Activated effector memory CD4-positive, alpha-beta T cell treated with Interleukin-2 at 50 U/mL for 16 hours (primary cell): ENCODE results near the gene PDLIM5.

ENCODE experiments used
- DNase-seq: peaks from one replicate; pipeline ENCODE4 v3.0.0-alpha.2; 2020

The PDLIM5 gene

GRCh38 chr4:94665500-94666404 lies 214.0 kb downstream of the PDLIM5 start:
- DNase-seq = no peak

DNA sequence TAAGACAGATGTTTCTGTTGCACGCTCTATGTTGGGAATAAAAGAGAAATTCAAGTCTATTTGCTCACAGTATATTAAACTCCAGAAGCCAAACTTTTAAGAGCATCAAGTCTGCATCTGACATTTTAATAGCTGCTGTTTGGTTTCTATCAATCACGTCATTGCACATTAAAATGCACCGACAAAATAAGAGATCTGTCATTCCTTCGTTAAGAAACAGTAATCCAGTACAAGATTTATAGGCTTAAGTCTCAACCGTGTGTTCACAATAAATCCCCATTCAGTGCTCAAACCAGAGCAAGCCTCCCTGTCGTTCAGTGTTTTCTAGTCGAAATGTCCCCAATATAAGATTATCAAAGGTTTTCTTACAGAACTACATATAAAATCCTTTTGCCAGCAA lies 217.0 kb downstream of the PDLIM5 start:
- DNase-seq = no peak

GRCh38 chr4:94669672-94670664 lies 218.2 kb downstream of the PDLIM5 start:
- no peak for DNase-seq

GRCh38 chr4:94671113-94671512 lies 219.4 kb downstream of the PDLIM5 start:
- no peak for DNase-seq

- no peak for DNase-seq
These were observed 222.2 kb downstream of the PDLIM5 start for GRCh38 chr4:94673961-94674360.

- DNase-seq = no peak
These were observed 225.2 kb downstream of the PDLIM5 start for GRCh38 chr4:94676970-94677369.

- DNase-seq = no peak
These were observed 227.2 kb downstream of the PDLIM5 start for GRCh38 chr4:94678896-94679295.

GRCh38 chr4:94680176-94680862 lies 228.6 kb downstream of the PDLIM5 start:
- DNase-seq = no peak

DNA sequence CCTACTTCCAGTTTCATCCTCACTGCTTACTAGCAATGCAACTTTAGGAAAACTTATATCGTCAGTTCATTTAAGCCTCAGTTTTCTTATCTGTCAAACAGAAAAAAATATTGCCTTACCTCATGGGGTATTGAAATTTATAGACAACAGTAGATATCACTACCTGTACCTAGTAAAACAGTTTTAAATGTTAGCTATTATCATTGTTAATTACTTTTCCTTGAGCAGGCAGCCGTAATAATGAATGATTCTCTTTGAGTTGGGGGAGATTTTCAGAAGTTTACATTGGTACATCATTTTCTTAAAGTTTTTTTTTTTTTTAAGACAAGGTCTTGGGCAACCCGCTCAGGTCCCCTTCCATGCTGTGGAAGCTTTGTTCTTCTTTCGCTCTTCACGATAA lies 234.3 kb downstream of the PDLIM5 start:
- DNase-seq = no peak

- no peak for DNase-seq
These were observed 237.6 kb downstream of the PDLIM5 start for GRCh38 chr4:94689155-94689860.

DNA sequence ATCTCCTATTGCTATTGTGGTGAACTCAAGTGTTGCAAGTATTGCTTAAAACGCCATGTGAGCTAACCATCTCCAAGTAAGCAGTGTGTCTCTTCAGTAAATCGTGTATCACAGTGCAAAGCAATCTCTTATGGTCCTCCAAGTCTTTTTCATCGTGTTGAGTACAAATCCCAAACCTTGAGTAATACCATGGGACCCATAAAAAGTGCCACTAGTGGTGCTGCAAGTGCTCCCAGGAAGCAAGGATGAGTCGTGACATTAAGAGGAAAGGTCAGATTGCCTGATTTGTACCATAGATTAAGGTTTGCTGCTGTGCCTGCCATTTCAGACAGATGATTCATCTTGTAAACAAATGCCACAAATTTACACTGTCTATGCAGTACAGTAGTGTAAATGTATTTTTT lies 239.1 kb downstream of the PDLIM5 start:
- DNase-seq = no peak

DNA sequence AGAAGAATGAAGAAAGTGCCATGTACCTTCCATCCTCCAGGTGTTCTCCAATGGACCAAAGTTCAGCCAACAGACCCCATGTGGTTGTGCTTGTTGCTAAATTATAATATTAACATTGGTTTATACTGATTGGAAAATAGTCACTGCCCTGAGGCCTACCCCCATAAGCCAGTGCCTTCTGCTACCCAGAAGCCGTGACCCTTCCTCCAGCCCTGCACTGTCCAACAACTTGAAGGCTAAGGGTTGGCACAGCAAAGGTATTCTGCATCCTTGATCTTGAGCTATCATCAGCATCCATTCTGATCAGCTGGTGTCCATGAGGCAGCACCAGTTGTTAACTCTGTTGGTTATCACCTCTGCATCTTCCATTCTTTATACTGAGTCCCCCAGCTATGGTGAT lies 239.8 kb downstream of the PDLIM5 start:
- no peak for DNase-seq

DNA sequence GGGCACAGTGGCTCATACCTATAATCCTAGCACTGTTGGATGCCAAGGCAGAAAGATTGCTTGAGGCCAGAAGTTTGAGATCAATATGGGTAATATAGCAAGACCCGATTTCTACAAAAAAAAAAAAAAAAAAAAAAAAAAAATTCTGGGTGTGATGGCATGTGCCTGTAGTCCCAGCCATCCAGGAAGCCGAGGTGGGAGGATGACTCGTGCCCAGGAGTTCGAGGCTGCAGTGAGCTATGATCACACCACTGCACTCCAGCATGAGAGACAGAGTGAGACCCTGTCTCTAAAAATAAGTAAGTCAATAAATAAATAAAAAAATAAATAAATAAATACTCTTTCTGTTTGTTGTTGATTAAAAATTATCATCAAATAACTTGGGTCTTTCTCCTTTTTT lies 243.6 kb downstream of the PDLIM5 start:
- no peak for DNase-seq

- no peak for DNase-seq
These were observed 246.4 kb downstream of the PDLIM5 start for GRCh38 chr4:94698187-94698586.

GRCh38 chr4:94700298-94700697 lies 248.6 kb downstream of the PDLIM5 start:
- DNase-seq = no peak

DNA sequence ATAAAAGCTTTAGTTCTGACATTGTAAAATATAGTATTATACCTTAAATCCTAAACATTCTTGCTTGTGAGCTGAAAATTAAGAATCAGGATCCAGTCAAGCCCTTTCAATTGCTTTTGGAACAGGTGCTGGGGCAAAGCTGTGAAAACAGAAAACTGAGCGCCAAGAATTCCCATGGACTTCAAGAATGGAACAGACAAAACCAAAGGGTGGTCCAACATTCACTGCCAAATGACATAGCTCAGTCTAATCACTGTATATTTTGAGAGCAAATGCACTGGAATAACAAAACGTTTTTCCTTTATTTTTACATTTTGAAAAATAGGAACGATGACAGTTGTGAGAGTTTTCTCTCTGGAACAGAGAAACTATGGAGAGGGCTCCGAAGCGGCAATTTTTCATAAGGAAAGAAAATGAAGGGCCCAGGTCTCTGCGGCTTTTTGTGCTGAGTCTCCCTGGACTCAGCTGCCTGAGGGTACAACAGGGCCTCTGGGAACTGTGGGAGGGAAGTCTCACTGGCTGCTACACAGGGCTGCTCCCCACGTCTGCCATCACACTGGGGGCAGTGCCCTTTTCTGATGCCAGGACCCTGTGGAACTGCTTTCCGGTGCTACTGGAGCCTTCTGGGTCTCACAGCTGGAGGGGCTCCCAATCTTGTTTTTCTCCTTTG lies 250.0 kb downstream of the PDLIM5 start:
- DNase-seq = no peak

DNA sequence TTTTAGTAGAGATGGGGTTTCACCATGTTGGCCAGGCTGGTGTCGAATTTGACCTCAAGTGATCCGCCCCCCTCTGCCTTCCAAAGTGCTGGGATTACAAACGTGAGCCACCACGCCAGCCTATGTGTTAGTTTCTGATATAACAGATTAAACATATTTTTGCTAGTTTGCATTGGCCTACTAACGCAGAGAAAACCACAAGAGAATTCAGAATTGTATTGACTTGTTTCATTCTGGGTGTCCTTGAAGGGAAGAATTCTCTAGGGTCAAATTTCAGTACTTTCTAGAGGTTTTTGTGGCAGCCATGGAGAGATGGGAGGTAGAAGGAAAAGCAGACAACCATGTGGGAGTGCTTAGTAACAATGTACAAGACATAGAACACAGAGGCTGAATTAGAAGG lies 259.9 kb downstream of the PDLIM5 start:
- no peak for DNase-seq

- DNase-seq = no peak
These were observed 262.8 kb downstream of the PDLIM5 start for GRCh38 chr4:94714365-94715160.

DNA sequence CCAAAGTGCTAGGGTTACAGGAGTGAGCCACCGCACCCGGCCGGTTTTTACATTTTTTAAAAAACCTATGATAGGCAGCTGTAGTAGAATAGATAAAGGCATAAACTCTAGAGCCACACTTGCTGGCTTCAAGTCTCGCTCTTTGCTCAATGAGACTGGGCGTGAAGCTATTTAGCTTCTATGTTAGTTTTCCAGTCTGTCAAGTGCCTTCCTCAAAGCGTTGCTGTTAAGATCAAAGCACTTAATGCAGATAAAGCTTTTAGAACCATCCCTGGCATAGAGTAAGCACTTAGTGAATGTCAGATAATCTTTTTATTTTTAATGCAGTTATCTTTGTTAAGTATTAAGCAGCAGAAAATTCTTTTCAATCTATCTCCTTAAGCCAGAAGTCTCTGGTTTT lies 264.0 kb downstream of the PDLIM5 start:
- DNase-seq = no peak
